ENCODE results near the gene BRSK2. TPM values are rescaled to one million over a fixed set of nuclear protein-coding genes. Genes with fewer than 3 reads are reported as not detected.

The BRSK2 gene
- total RNA-seq, 4 donors from 2014 or later: 0.23 to 0.68 TPM; not detected in 2

DNA sequence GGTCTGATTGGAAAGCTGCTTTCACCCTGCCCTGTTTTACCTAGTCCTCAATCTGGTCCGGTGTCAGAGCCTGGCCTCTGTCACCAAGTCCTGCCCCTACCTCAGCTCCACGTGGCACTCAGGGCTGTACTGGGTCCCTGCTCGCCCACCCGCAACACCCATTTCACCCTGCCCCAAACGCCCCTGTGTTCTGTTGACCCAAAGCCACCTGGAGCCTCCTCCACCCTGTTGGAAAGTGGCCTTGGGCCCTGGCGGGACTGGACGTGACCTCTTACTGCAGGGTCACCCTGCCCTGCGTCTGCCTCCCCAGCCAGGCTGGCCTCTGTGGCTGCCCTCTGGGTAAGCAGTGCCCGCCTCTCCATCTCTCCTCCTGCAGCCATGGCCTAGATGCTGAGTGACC lies 21.5 kb upstream of the BRSK2 start:
- no peak for DNase-seq (ENCODE audit: low spot score in 2 of 2)
- intact Hi-C loops (cut with DNase I; ENCODE audit: low total_unique reads): no loop called here
- WGBS, 2 donors: 84 to 91% methylated on average over 9 of the region's 9 CpGs
- H3K4me3 ChIP-seq (ENCODE audit: low read depth, poor library complexity, severe bottlenecking): no peak overlapping the region
- TF ChIP-seq CTCF (IDR thresholded peaks at IDR 0.05) (no peak), POLR2A (IDR thresholded peaks at IDR 0.05) (no peak)

- DNase-seq (ENCODE audit: low spot score in 2 of 2): no peak
- 73 to 81% methylated on average over 12 to 16 of the region's 16 CpGs for WGBS, 2 donors
- TF ChIP-seq POLR2A (IDR thresholded peaks at IDR 0.05): no peak
- TF ChIP-seq CTCF (IDR thresholded peaks at IDR 0.05): no peak
These were observed 20.8 kb upstream of the BRSK2 start for GRCh38 chr11:1368966-1369365.

DNA sequence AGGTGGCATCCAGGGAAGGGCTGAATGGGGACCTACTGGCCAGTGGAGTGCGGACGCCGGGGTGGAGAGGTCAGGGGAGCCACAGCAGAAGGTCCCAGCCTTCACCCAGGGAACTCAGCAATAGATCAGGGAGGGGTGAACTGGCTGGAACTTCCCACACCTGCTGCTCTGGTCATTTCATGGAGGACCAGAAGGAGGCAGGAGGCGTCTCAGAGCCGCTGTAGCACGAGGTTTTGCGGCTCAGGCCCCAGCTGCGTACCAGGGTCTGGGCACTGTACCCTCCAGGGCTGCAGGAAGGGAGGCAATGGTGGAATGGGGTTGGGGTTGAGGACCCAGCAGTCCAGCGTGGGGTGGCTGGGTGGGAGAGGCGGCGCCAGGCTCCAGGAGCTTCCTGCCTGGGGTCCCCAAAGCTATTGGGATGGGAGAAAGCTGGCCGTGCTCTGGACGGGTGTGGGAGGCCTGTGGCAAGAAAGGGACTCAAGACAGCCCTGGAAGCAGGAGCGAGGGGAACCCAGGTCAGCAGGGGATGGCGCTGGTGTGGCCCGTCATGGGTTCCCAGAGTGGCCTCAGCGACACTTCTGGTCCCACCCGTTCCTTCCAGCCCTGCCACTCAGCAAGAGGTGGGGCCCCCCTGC lies 20.2 kb upstream of the BRSK2 start:
- H3K4me3 ChIP-seq (ENCODE audit: low read depth, poor library complexity, severe bottlenecking): no peak overlapping the region
- no peak for DNase-seq (ENCODE audit: low spot score in 2 of 2)
- 77 to 81% methylated on average over 18 of the region's 18 CpGs for WGBS, 2 donors
- no peak for TF ChIP-seq CTCF (IDR thresholded peaks at IDR 0.05)
- no peak for TF ChIP-seq POLR2A (IDR thresholded peaks at IDR 0.05)
- intact Hi-C loops (cut with DNase I; ENCODE audit: low total_unique reads): no loop called here

More at GRCh38 chr11:1368966-1369365, 20.8 kb upstream of the BRSK2 start:
- H3K4me3 ChIP-seq (ENCODE audit: low read depth, poor library complexity, severe bottlenecking): no peak overlapping the region
- intact Hi-C loops (cut with DNase I; ENCODE audit: low total_unique reads): no loop called here

- H3K4me3 ChIP-seq (ENCODE audit: low read depth, poor library complexity, severe bottlenecking): no peak overlapping the region
- intact Hi-C loops (cut with DNase I; ENCODE audit: low total_unique reads): no loop called here
- no peak for TF ChIP-seq POLR2A (IDR thresholded peaks at IDR 0.05)
- 82 to 85% methylated on average over 24 to 25 of the region's 38 CpGs for WGBS, 2 donors
- no peak for DNase-seq (ENCODE audit: low spot score in 2 of 2)
These were observed 19.3 kb upstream of the BRSK2 start for GRCh38 chr11:1370186-1371025.

GRCh38 chr11:1371026-1371325 lies 18.8 kb upstream of the BRSK2 start:
- TF ChIP-seq CTCF (IDR thresholded peaks at IDR 0.05): no peak
- no peak for TF ChIP-seq POLR2A (IDR thresholded peaks at IDR 0.05)
- 86 to 91% methylated on average over 9 to 10 of the region's 11 CpGs for WGBS, 2 donors
- intact Hi-C loops (cut with DNase I; ENCODE audit: low total_unique reads): no loop called here
- DNase-seq (ENCODE audit: low spot score in 2 of 2): no peak
- H3K4me3 ChIP-seq (ENCODE audit: low read depth, poor library complexity, severe bottlenecking): no peak overlapping the region

GRCh38 chr11:1371377-1371776 lies 18.4 kb upstream of the BRSK2 start:
- 88 to 89% methylated on average over 13 of the region's 13 CpGs for WGBS, 2 donors
- no peak for DNase-seq (ENCODE audit: low spot score in 2 of 2)
- TF ChIP-seq POLR2A (IDR thresholded peaks at IDR 0.05) (no peak), CTCF (IDR thresholded peaks at IDR 0.05) (no peak)
- H3K4me3 ChIP-seq (ENCODE audit: low read depth, poor library complexity, severe bottlenecking): no peak overlapping the region
- intact Hi-C loops (cut with DNase I; ENCODE audit: low total_unique reads): no loop called here
